Stimulated activated CD8-positive, alpha-beta memory T cell treated with anti-CD3 and anti-CD28 coated beads, Interleukin-7, amount 100 ng/mL, for 48 hours (primary cell): ENCODE data around the gene AGR2.

ENCODE experiments used
- DNase-seq, 2 donors: peaks; one replicate each; pipeline ENCODE4 v3.0.0-alpha.2; 2020; ENCODE audit warnings: low read depth in 1 of 2; ENCODE audit errors: extremely low read depth in 1 of 2

The AGR2 gene

GRCh38 chr7:16813232-16813616 is 8.4 kb upstream of the AGR2 start:
- no peak for DNase-seq

GRCh38 chr7:16812542-16813231 is 7.9 kb upstream of the AGR2 start:
- DNase-seq: no peak

DNA sequence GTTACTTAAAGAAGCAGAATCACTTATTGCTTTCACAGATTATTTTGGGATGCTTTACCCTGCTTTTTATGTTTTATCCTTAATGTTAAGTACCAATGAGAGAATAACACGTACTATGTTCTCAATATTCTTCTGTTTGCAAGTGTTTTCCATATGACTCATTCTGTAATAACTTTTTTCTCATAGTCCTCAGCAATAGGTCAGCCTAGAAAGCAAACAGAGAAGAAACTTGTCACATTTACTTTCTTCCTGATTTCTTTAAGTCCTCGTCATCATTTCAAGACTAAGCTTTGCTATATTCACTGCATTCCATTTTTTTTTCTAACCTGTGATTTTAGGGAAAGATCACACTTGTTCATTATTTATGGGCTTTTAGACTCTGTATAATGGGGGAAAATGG is 6.8 kb upstream of the AGR2 start:
- no peak for DNase-seq

DNA sequence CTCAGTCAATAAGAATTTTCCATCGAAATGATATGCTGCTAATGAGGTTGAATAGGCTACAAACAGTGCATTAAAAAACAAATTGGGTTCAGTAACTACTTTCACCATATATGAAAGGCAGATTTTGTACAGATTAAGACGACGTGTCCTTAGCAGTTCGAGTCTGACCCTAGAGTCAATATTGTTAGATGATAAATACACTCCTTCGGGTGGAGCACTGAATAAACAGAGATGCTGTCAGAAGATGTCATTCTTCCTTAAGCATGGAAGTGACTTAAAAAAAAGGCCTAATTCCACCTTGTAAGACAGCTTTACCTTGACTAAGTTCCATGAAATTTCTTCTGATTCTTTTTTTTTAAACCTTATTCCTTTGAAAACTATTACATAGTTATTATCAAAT is 5.8 kb upstream of the AGR2 start:
- DNase-seq: no peak

DNA sequence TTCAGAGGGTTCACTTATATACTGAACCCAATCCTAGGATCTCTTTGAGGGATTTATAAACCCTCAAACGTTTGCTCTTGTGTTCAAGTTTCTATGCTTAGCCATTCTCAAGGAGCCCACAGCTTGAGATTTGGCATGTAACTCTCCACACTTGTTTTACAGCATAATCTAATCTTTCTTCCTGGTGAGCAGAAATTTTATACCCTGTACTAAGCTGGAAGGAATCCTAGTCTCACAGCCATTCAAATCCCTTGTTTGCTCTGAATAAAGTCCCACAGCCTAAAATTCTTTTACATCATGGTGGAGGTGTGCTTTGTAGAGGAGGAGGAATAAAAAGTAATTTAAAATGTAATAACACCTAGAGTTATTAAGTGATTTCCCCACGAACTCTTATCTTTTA is 5.3 kb upstream of the AGR2 start:
- DNase-seq: no peak

- no peak for DNase-seq
Observed at GRCh38 chr7:16805441-16805840, 642 bp upstream of the AGR2 start.

- DNase-seq: no peak
Observed at GRCh38 chr7:16803881-16804673, 722 bp downstream of the AGR2 start.

- DNase-seq: no peak
Observed at GRCh38 chr7:16803125-16803524, 1.7 kb downstream of the AGR2 start.

GRCh38 chr7:16801579-16801978 is 3.2 kb downstream of the AGR2 start:
- no peak for DNase-seq

- no peak for DNase-seq
Observed at GRCh38 chr7:16801111-16801542, 3.7 kb downstream of the AGR2 start.

DNA sequence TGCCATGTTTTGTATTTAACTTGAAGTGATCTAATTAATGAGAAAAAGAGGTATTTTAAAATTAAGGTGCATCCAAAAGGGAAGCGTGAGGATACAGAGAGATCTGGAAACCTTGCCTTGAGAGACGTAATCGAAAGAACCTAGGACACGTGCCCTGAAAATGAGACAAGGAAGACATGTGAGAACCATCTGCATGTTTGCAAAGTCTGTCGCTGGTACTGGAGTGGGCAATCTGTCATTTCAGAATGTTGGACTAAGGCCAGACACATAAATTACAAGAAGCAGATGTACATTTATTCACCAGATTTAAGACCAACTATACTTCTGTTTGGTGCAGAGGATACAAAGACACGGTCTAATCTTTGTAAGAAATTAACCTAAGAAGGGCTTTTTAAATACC is 9.2 kb downstream of the AGR2 start:
- no peak for DNase-seq

GRCh38 chr7:16794986-16795385 is 9.8 kb downstream of the AGR2 start:
- DNase-seq: no peak

- DNase-seq: no peak
Observed at GRCh38 chr7:16791905-16792698, 12.7 kb downstream of the AGR2 start.

- DNase-seq: no peak
Observed at GRCh38 chr7:16791071-16791470, 13.7 kb downstream of the AGR2 start.

- no peak for DNase-seq
Observed at GRCh38 chr7:16787127-16787526, 17.7 kb downstream of the AGR2 start.

GRCh38 chr7:16786257-16786656 is 18.5 kb downstream of the AGR2 start:
- DNase-seq: no peak

GRCh38 chr7:16785846-16786245 is 19.0 kb downstream of the AGR2 start:
- DNase-seq: no peak

GRCh38 chr7:16785321-16785720 is 19.5 kb downstream of the AGR2 start:
- no peak for DNase-seq

DNA sequence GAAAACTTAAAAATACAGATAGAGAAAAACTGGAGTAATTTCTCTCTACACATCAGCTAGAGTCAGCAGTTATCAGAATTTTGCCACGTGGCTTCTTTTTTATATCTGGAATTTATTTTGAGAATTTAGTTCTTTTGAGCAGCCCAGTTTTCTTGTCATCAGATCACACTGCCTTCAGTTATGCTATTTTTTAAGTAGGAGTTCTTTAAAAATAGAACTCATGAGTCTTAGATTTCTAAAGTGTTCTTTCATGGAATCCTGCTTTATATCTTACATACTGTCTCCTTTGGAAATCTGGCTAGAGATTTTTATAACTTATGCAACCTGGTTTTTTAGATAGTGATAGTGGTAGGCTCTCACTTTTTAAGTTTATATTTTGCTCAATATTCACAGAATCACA is 24.2 kb downstream of the AGR2 start:
- DNase-seq: no peak

DNA sequence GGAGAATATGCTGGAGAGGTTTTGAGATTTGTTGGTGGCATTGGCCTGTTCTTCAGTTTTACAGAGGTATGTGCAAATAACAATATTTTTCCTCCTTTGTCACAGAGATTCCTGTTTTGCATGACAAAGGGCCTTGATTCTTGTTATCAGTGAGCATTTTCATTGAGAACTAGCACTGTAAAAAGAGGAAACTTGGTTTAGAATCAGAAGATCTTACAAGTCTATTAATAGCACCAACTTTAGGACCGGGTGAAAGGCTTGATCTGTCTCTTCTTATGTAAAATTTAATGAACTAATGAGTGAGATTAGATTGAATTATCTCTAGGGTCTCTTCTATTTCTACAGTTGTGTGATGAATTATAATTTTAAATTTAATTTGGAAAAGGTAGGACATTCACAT is 25.7 kb downstream of the AGR2 start:
- DNase-seq: no peak

GRCh38 chr7:16778476-16778875 is 26.3 kb downstream of the AGR2 start:
- DNase-seq: no peak

DNA sequence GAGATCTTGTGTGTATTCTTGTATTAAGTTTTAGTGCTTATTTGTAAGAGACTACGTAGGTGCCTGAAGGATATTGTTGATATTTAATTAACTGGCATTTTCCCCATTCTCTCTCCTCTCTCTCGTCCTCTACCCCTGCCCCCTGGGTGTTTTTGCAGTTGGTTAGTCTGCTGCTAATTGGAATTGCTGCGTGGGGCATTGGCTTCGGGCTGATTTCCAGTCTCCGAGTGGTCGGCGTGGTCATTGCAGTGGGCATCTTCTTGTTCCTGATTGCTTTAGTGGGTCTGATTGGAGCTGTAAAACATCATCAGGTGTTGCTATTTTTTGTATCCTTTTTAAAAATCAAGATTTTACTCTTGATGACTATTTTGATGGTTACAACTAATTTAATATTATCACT is 28.7 kb downstream of the AGR2 start:
- DNase-seq: no peak
